Heart left ventricle (tissue), 16 donors: ENCODE measurements around the gene RNF141. TPM values are rescaled to one million over a fixed set of nuclear protein-coding genes. Genes with fewer than 3 reads are reported as not detected.
A peak's percentile ranks its signal among the peaks of the same experiment; 100 is the strongest.

ENCODE experiments used
- ATAC-seq, 4 donors: fragments of 200-7000 bp; cut with Tn5 transposase; one replicate each; pipeline ENCODE4 v1.9.1; 2020 to 2022; ENCODE audit warnings: moderate library complexity in 4 of 4, mild to moderate bottlenecking in 3 of 4, moderate number of reproducible peaks in 1 of 4
- DNase-seq, 5 donors: peaks; one replicate each; pipeline ENCODE4 v3.0.0-alpha.2; 2020
- H3K27ac ChIP-seq, 12 donors: fragments of 200-600 bp; sonication (generic) in 4 of 12; one replicate each; pipeline versions ENCODE4 v1.5.0 to v1.8.0; 2016 to 2022; ENCODE audit warnings: mild to moderate bottlenecking in 2 of 12
- H3K27me3 ChIP-seq, 9 donors: fragments of 200-600 bp; sonication (generic) in 2 of 9; one replicate each; pipeline versions ENCODE4 v1.5.1 to v1.8.0; 2016 to 2022; ENCODE audit warnings: mild to moderate bottlenecking in 3 of 9
- H3K36me3 ChIP-seq, 9 donors: fragments of 200-600 bp; sonication (generic) in 2 of 9; one replicate each; pipeline versions ENCODE4 v1.5.0 to v1.8.0; 2018 to 2022; ENCODE audit warnings: mild to moderate bottlenecking in 2 of 9
- H3K4me1 ChIP-seq, 12 donors: fragments of 200-600 bp; sonication (generic) in 4 of 12; one replicate each; pipeline versions ENCODE4 v1.5.0 to v1.8.0; 2016 to 2022; ENCODE audit warnings: mild to moderate bottlenecking in 3 of 12
- H3K4me3 ChIP-seq, 12 donors: fragments of 200-600 bp; sonication (generic) in 4 of 12; one replicate each; pipeline versions ENCODE4 v1.5.0 to v1.8.0; 2017 to 2022; ENCODE audit warnings: mild to moderate bottlenecking in 9 of 12, moderate library complexity in 4 of 12
- H3K9me3 ChIP-seq, 12 donors: fragments of 200-600 bp; sonication (generic) in 4 of 12; one replicate each; pipeline versions ENCODE4 v1.5.0 to v1.8.0; 2016 to 2022; ENCODE audit warnings: mild to moderate bottlenecking in 1 of 12
- POLR2A ChIP-seq, 2 donors: fragments of 450-650 bp; IDR thresholded peaks; one replicate each; pipeline ENCODE4 v1.6.1; 2017; ENCODE audit warnings: antibody characterized with exemption in 2 of 2, mild to moderate bottlenecking in 2 of 2, moderate library complexity in 2 of 2
- WGBS, 4 donors: extraction: QIAGEN DNeasy Blood & Tissue Kit in 2 of 4; methylation state at CpG; one replicate each; pipeline versions ENCODE4 v1.1.5 to v1.1.7; 2013 to 2018; 5-methylcytosine and 5-hydroxymethylcytosine counted together
- intact Hi-C, 10 donors: fragments of 100-400 bp; cut with DNase I; formaldehyde crosslinking; loops; one replicate each; pipeline versions ENCODE4 v1.11.1 to v1.14.2; 2022
- polyA plus RNA-seq, 2 donors: library from polyadenylated mRNA; stranded (reverse); fragments of 200-250 nt; gene quantifications; one replicate each; pipeline ENCODE4 v1.2.3, GENCODE V29; 2013
- total RNA-seq, 9 donors: library from RNA; depleted of rRNA in 2 of 9; stranded (reverse); fragments of >200 nt in 2 of 9; fragmentation: NEBNext Ultra II Directional in 3 of 9; extraction: Animal tissue kit (Norgen Biotek cat#: 25700) in 3 of 9; gene quantifications; one replicate each; pipeline versions ENCODE4 v1.1.0 to v1.2.4, GENCODE V29; 2016 to 2023
- TF ChIP-seq, protein P1 (sequence below), 12 donors: fragments of 200-600 bp; sonication (generic) in 4 of 12; IDR thresholded peaks; one replicate each; pipeline versions ENCODE4 v1.5.0 to v1.8.0; 2018 to 2022; ENCODE audit warnings: antibody characterized with exemption in 12 of 12, mild to moderate bottlenecking in 5 of 12
- donor health status: ischemic (EF 13 %, LVEDD 7.1; RV severe dilation, severe dysfunction).
- donor health status: healthy with polysubstance abuse.
- donor health status: DM: no; HTN: yes; CAD: no.
- donor health status: DM: no; HTN: no; CAD: no.
- donor health status: ischemic (EF 25% LVEDD 6.9; RV normal size, moderate dysfunction).
- donor health status: ischemic (EF 25% LVEDD 5.7; RV mildly dilated, moderate dysfunction).
- donor health status: healthy.
- donor health status: DM: yes; HTN: yes; CAD: no.
- donor health status: ischemic (EF 35%, LVEDD 5.7; RV mildly dilated, moderate dysfunction).
- donor health status: nonischemic (EF 11% LVEDD 7.7; RV severe dilation, severe dysfunction).
- donor health status: DM: yes; HTN: yes; CAD: no.
- donor health status: PGD.
- donor health status: ischemic (EF 29% LVEDD 5.4; RV normal size, mild dysfunction).
- donor health status: nonischemic (EF 23%, LVEDD 6.1; RV moderate dilation, normal function).

RNF141 gene
- total and polyA plus RNA-seq, 11 donors, result 7.8 to 42.8 (median 30.7) TPM

DNA sequence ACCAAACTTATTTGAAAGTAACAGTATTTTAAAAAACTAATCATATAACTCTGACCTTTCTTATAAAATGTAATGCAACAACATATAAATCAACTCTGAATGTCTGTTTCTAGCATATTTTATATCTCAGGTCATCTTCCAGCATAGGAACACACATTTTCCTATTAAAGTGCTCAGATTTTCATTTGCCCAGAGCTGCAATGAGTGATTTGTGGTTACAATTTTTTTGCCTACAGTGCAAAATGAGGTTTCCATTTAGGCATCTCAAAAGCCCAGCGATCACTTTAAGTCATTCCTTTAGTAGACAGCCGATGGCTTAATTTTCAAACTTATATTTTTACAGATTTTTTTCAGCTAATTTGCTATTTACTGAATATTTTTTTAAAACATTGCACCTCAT is 26.5 kb upstream of the RNF141 start:
- Histone ChIP-seq H3K4me1 (peaks cover 0 to 28% (median 1%) of the 10 kb centered on the region in 12 donors), H3K9me3 (no peaks in the 10 kb centered on the region), H3K36me3 (peaks cover 0 to 5% (median 0%) of the 10 kb centered on the region in 9 donors), H3K27me3 (no peaks in the 10 kb centered on the region), H3K27ac (peak overlapping the region in 10 of 12 donors; percentile 0 to 74 (median 48)), H3K4me3 (peak overlapping the region in 8 of 12 donors; percentile 6 to 39 (median 24))
- DNase-seq (no peak), ATAC-seq (no peak)
- intact Hi-C loops, result loop anchor here in 5 of 10 donors (5.0 to 10.0 kb wide), 3 partner anchors 85 to 167 kb away; no protein-coding TSS in a partner anchor
- TF ChIP-seq, protein P1, sequence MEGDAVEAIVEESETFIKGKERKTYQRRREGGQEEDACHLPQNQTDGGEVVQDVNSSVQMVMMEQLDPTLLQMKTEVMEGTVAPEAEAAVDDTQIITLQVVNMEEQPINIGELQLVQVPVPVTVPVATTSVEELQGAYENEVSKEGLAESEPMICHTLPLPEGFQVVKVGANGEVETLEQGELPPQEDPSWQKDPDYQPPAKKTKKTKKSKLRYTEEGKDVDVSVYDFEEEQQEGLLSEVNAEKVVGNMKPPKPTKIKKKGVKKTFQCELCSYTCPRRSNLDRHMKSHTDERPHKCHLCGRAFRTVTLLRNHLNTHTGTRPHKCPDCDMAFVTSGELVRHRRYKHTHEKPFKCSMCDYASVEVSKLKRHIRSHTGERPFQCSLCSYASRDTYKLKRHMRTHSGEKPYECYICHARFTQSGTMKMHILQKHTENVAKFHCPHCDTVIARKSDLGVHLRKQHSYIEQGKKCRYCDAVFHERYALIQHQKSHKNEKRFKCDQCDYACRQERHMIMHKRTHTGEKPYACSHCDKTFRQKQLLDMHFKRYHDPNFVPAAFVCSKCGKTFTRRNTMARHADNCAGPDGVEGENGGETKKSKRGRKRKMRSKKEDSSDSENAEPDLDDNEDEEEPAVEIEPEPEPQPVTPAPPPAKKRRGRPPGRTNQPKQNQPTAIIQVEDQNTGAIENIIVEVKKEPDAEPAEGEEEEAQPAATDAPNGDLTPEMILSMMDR (IDR thresholded peaks at IDR 0.05), result no peak
- 92 to 94% (median 93%) methylated on average over 2 of the region's 2 CpGs for WGBS, 4 donors

DNA sequence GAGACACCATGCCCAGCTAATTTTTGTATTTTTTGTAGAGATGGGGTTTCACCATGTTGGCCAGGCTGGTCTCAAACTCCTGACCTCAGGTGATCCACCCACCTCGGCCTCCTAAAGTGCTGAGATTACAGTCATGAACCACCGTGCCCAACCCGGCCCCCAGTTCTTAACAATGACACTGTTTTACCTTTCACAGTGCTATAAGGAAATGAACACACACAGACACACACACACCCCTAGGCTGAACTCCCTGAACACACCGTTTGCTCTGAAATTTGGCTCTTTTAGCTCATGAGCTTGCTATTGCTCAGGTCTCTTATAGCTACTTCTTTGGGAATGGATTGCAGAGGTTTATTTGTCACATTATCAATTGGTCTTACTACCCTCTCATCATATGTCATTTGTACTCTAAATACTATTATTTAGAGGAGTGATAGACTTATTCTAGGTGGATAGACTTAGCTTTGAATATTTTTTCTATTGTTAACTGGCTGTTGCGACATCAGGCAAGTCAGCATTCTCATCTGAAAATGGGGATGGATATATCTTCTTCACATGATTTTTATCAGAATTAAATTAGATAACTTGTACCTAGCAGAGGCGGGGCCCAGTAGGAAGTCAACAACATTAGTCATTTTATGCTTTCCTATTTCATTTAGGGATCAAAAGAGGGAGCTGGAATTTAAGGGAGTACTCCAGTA is 25.4 kb upstream of the RNF141 start:
- TF ChIP-seq, protein P1 (IDR thresholded peaks at IDR 0.05), result no peak
- TF ChIP-seq POLR2A (IDR thresholded peaks at IDR 0.05), result no peak
- H3K36me3 ChIP-seq, result peaks cover 0 to 10% (median 0%) of the 10 kb centered on the region in 9 donors
- DNase-seq (no peak), ATAC-seq (no peak)
- H3K4me1 ChIP-seq, result peaks cover 0 to 27% (median 0%) of the 10 kb centered on the region in 12 donors
- H3K27me3 ChIP-seq, result no peaks in the 10 kb centered on the region
- peak overlapping the region in 9 of 12 donors; percentile 5 to 39 (median 25) for H3K4me3 ChIP-seq
- 81 to 88% (median 87%) methylated on average over 6 of the region's 6 CpGs for WGBS, 4 donors
- no peaks in the 10 kb centered on the region for H3K9me3 ChIP-seq
- intact Hi-C loops, result loop anchor here in 5 of 10 donors (5.0 to 10.0 kb wide), 3 partner anchors 86 to 168 kb away; no protein-coding TSS in a partner anchor
- H3K27ac ChIP-seq, result peak overlapping the region in 6 of 12 donors; percentile 0 to 74 (median 52)

DNA sequence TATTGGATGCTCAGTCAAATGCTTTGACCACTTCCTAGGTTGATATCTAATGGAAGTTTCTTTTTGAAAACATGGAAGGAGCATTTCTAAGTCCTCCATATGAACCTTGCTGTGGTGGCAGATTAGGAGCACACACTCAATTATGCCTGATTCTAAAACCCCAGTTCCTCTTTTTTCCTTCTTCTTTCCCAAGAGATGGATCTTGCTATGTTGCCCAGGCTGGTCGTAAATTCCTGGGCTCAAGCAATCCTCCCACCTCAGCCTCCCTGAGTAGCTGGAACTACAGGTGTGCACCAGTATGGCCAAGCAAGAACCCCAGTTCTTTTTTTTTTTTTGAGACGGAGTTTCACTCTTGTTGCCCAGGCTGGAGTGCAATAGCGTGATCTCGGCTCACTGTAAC is 24.5 kb upstream of the RNF141 start:
- WGBS, 4 donors, result 94 to 98% (median 96%) methylated on average over 4 of the region's 4 CpGs
- ATAC-seq (no peak), DNase-seq (no peak)
- intact Hi-C loops, result loop anchor here in 5 of 10 donors (5.0 to 10.0 kb wide), 3 partner anchors 87 to 169 kb away; no protein-coding TSS in a partner anchor
- no peak overlapping the region for H3K27ac ChIP-seq
- no peaks in the 10 kb centered on the region for H3K27me3 ChIP-seq
- peak overlapping the region in 7 of 12 donors; percentile 5 to 39 (median 32) for H3K4me3 ChIP-seq
- H3K9me3 ChIP-seq, result no peaks in the 10 kb centered on the region
- H3K4me1 ChIP-seq, result peaks cover 0 to 27% (median 0%) of the 10 kb centered on the region in 12 donors
- no peak for TF ChIP-seq POLR2A (IDR thresholded peaks at IDR 0.05)
- TF ChIP-seq, protein P1 (IDR thresholded peaks at IDR 0.05), result no peak
- peaks cover 0 to 10% (median 0%) of the 10 kb centered on the region in 9 donors for H3K36me3 ChIP-seq

DNA sequence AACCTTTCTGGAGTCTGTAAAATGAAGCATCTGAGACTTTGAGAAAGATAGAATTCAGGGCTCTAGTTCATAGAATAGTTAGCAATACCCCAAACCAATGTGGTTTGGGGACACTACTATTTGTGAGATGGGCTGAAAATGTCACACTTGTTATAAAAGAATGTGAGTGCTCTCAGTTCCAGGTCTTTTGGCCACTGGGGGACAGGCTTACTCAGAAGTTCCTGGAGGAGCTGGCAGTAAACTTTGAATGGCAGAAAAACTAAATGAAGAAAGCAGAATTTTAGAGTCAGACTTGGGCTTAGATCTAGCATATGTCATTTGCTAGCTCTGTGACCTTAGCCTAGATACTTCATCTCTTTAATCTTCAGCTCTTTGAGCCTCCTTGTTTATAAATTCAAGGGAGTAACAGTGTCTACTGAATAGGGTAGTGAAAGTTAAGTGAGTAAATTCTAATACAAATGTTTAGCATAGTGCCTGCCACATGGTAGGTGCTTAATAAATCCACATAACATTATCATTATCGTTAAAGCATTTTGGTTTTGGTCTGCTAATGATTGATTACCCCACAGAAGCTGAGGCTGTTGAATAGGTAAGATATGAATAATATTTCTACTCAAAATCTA is 23.8 kb upstream of the RNF141 start:
- TF ChIP-seq, protein P1 (IDR thresholded peaks at IDR 0.05), result peak in 10 of 12 donors; percentile 24 to 47 (median 38)
- TF ChIP-seq POLR2A (IDR thresholded peaks at IDR 0.05), result no peak
- Histone ChIP-seq H3K27me3 (no peaks in the 10 kb centered on the region), H3K4me1 (peaks cover 0 to 23% (median 0%) of the 10 kb centered on the region in 12 donors), H3K36me3 (peaks cover 0 to 10% (median 0%) of the 10 kb centered on the region in 9 donors), H3K9me3 (no peaks in the 10 kb centered on the region), H3K27ac (no peak overlapping the region), H3K4me3 (peak overlapping the region in 4 of 12 donors; percentile 10 to 38 (median 14))
- ATAC-seq, result no peak
- intact Hi-C loops, result loop anchor here in 5 of 10 donors (5.0 to 10.0 kb wide), 3 partner anchors 87 to 170 kb away; no protein-coding TSS in a partner anchor
- 82 to 96% (median 86%) methylated on average over 1 of the region's 1 CpG for WGBS, 4 donors
- no peak for DNase-seq
